Activated CD8-positive, alpha-beta memory T cell treated with anti-CD3 and anti-CD28 coated beads for 36 hours (primary cell): ENCODE results near the gene FGFBP2. TPM values are rescaled to one million over a fixed set of nuclear protein-coding genes. Genes with fewer than 3 reads are reported as not detected.

Experiments
- CTCF ChIA-PET: fragments of 350-600 bp; sonication (Branson Sonifier 250); formaldehyde crosslinking; loops from one replicate; lab custom pipeline; 2021; ENCODE audit warnings: antibody characterized with exemption; lab: Charles Lee
- POLR2A ChIA-PET: fragments of 350-600 bp; sonication (Branson Sonifier 250); formaldehyde crosslinking; loops from one replicate; lab custom pipeline; 2021; ENCODE audit warnings: antibody characterized with exemption; lab: Charles Lee
- total RNA-seq, 2 experiments: library from RNA; stranded (reverse); gene quantifications; one replicate each; pipeline ENCODE4 v1.2.3, GENCODE V29; 2021

FGFBP2 gene
- total RNA-seq = 1 to 10 TPM; 2.1 to 2.5 TPM

GRCh38 chr4:15963001-15963451 lies at the start of gene FGFBP2:
Gene FGFBP2, minus strand, starts transcription at chr4:15963175. Its CDS starts 46 bp downstream, at chr4:15963129.
- ChIA-PET CTCF (interaction anchor here (0.6 to 3.6 kb wide), 4 partner anchors 34 to 158 kb away, joined by 4 to 8 read pairs (median 6); no protein-coding TSS in a partner anchor), POLR2A (no interaction called here)

GRCh38 chr4:16011173-16011572 lies 48.2 kb upstream of the FGFBP2 start:
- POLR2A ChIA-PET = no interaction called here
- CTCF ChIA-PET = interaction anchor here (1.1 kb wide), 1 partner anchor 10 kb away, joined by 3 read pairs; no protein-coding TSS in a partner anchor

- POLR2A ChIA-PET = no interaction called here
- CTCF ChIA-PET = no interaction called here
These were observed 46.2 kb upstream of the FGFBP2 start for GRCh38 chr4:16009153-16009552.

GRCh38 chr4:16007471-16008095 lies 44.6 kb upstream of the FGFBP2 start:
- ChIA-PET CTCF (interaction anchor here (0.5 to 1.4 kb wide), 2 partner anchors 51 to 1236 kb away, joined by 3 read pairs; no protein-coding TSS in a partner anchor), POLR2A (no interaction called here)

GRCh38 chr4:16006771-16007446 lies 43.9 kb upstream of the FGFBP2 start:
- CTCF ChIA-PET = interaction anchor here (1.4 kb wide), 1 partner anchor 50 kb away, joined by 3 read pairs; no protein-coding TSS in a partner anchor
- POLR2A ChIA-PET = no interaction called here

GRCh38 chr4:16005676-16006075 lies 42.7 kb upstream of the FGFBP2 start:
- ChIA-PET POLR2A (no interaction called here), CTCF (interaction anchor here (0.6 to 1.6 kb wide), 2 partner anchors 26 to 259 kb away, joined by 3 to 5 read pairs; no protein-coding TSS in a partner anchor)

- CTCF ChIA-PET = interaction anchor here (0.6 to 3.6 kb wide), 12 partner anchors 9 to 276 kb away, joined by 3 to 18 read pairs (median 3); no protein-coding TSS in a partner anchor
- POLR2A ChIA-PET = no interaction called here
These were observed 38.5 kb upstream of the FGFBP2 start for GRCh38 chr4:16001484-16001858.

- ChIA-PET POLR2A (interaction anchor here (0.5 kb wide), 1 partner anchor 341 kb away, joined by 3 read pairs; no protein-coding TSS in a partner anchor), CTCF (interaction anchor here (0.6 to 3.6 kb wide), 10 partner anchors 10 to 275 kb away, joined by 3 to 18 read pairs (median 3); no protein-coding TSS in a partner anchor)
These were observed 37.9 kb upstream of the FGFBP2 start for GRCh38 chr4:16000708-16001483.

- ChIA-PET CTCF (interaction anchor here (1.2 to 3.1 kb wide), 3 partner anchors 33 to 191 kb away, joined by 4 to 8 read pairs (median 6); no protein-coding TSS in a partner anchor), POLR2A (no interaction called here)
These were observed 33.8 kb upstream of the FGFBP2 start for GRCh38 chr4:15996773-15997172.

GRCh38 chr4:15995826-15996225 lies 32.9 kb upstream of the FGFBP2 start:
- POLR2A ChIA-PET = interaction anchor here (0.6 kb wide), 1 partner anchor 258 kb away, joined by 4 read pairs; no protein-coding TSS in a partner anchor
- CTCF ChIA-PET = interaction anchor here (1.2 to 3.1 kb wide), 4 partner anchors 32 to 190 kb away, joined by 3 to 8 read pairs (median 5); no protein-coding TSS in a partner anchor

GRCh38 chr4:15992167-15992485 lies 29.2 kb upstream of the FGFBP2 start:
- ChIA-PET CTCF (interaction anchor here (1.3 kb wide), 1 partner anchor 10 kb away, joined by 3 read pairs; no protein-coding TSS in a partner anchor), POLR2A (no interaction called here)

- POLR2A ChIA-PET = no interaction called here
These were observed 27.8 kb upstream of the FGFBP2 start for GRCh38 chr4:15990570-15991285.

GRCh38 chr4:15989424-15989823 lies 26.4 kb upstream of the FGFBP2 start:
- ChIA-PET CTCF (interaction anchor here (0.8 kb wide), 1 partner anchor 11 kb away, joined by 3 read pairs; no protein-coding TSS in a partner anchor), POLR2A (no interaction called here)

More at GRCh38 chr4:15990570-15991285, 27.8 kb upstream of the FGFBP2 start:
- CTCF ChIA-PET = no interaction called here

GRCh38 chr4:15988222-15988621 lies 25.2 kb upstream of the FGFBP2 start:
- ChIA-PET CTCF (no interaction called here), POLR2A (no interaction called here)

- CTCF ChIA-PET = no interaction called here
- POLR2A ChIA-PET = no interaction called here
These were observed 23.9 kb upstream of the FGFBP2 start for GRCh38 chr4:15986907-15987306.

- POLR2A ChIA-PET = no interaction called here
These were observed 20.6 kb upstream of the FGFBP2 start for GRCh38 chr4:15983610-15984009.

GRCh38 chr4:15982842-15983524 lies 20.0 kb upstream of the FGFBP2 start:
- POLR2A ChIA-PET = no interaction called here
- CTCF ChIA-PET = no interaction called here

More at GRCh38 chr4:15983610-15984009, 20.6 kb upstream of the FGFBP2 start:
- CTCF ChIA-PET = no interaction called here
